ENCODE results near the gene AP1M1.

Gene AP1M1

DNA sequence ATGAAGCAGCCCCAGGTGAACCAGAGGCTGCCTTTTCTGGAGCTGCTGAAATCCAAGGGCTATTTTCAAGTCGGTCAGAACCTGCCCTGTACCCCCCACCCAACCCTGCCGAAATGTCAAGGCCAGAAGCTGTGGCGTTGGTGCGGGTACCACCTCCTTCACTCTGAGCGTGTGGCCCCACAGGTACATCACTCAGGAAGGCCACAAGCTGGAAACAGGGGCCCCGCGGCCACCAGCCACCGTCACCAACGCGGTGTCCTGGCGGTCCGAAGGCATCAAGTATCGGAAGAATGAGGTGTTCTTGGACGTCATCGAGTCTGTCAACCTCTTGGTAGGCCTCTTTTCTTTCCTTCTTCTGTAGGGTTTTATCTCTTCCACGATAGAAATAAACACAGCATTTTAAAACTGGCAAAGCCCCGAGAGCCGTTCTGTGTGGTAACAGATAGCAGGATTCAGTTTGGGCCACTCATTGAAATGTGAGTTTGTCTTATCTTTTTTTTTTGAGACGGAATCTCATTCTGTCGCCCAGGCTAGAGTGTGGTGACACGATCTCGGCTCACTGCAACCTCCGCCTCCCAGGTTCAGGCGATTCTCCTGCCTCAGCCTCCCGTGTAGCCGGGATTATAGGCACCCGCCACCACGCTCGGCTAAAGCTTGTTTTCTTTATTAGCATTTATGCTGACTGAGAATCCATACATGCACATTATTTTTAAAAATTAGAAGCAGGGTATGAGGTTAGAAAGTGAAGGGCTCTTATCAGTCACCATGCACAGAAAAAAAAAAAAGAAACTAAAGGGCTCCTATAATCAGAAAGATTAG, 11.3 kb downstream of the AP1M1 start:
- TF ChIP-seq, protein P1, sequence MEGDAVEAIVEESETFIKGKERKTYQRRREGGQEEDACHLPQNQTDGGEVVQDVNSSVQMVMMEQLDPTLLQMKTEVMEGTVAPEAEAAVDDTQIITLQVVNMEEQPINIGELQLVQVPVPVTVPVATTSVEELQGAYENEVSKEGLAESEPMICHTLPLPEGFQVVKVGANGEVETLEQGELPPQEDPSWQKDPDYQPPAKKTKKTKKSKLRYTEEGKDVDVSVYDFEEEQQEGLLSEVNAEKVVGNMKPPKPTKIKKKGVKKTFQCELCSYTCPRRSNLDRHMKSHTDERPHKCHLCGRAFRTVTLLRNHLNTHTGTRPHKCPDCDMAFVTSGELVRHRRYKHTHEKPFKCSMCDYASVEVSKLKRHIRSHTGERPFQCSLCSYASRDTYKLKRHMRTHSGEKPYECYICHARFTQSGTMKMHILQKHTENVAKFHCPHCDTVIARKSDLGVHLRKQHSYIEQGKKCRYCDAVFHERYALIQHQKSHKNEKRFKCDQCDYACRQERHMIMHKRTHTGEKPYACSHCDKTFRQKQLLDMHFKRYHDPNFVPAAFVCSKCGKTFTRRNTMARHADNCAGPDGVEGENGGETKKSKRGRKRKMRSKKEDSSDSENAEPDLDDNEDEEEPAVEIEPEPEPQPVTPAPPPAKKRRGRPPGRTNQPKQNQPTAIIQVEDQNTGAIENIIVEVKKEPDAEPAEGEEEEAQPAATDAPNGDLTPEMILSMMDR (conservative IDR thresholded peaks at IDR 0.05), result no peak
- H3K27ac ChIP-seq, result peak overlapping the region; percentile 98

DNA sequence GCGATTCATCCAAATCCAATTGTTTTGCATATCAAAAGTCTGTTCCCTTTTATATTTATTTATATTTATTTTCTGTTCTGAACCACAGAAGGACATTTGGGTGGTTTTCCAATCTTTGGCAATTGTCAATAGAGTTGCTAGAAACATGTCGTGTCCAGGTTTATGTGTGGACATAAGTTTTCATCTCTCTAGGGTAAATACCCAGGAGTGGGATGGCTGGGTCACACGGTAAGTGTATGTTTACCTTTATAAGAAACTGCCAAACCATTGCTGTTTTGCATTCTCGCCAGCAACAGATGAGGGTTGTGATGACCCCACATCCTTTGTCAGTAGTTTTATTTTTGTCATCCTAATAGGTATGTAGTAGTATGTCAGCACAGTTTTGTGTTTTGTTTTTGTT, 12.5 kb downstream of the AP1M1 start:
- peak overlapping the region; percentile 98 for H3K27ac ChIP-seq
- TF ChIP-seq, protein P1 (conservative IDR thresholded peaks at IDR 0.05), result no peak

DNA sequence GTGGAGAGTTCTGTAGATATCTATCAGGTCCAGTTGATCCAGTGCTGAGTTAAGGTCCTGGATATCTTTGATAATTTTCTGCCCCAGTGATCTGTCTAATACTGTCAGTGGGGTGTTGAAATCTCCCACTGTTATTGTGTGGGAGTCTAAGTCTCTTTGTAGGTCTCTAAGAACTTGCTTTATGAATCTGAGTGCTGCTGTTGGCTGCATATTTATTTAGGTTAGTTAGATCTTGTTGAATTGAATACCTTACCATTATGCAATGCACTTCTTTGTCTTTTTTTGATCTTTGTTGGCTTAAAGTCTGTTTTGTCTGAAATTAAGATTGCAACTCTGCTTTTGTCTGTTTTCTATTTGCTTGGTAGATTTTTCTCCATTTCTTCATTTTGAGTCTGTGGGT, 15.4 kb downstream of the AP1M1 start:
- no peak overlapping the region for H3K27ac ChIP-seq
- TF ChIP-seq, protein P1 (conservative IDR thresholded peaks at IDR 0.05), result no peak

DNA sequence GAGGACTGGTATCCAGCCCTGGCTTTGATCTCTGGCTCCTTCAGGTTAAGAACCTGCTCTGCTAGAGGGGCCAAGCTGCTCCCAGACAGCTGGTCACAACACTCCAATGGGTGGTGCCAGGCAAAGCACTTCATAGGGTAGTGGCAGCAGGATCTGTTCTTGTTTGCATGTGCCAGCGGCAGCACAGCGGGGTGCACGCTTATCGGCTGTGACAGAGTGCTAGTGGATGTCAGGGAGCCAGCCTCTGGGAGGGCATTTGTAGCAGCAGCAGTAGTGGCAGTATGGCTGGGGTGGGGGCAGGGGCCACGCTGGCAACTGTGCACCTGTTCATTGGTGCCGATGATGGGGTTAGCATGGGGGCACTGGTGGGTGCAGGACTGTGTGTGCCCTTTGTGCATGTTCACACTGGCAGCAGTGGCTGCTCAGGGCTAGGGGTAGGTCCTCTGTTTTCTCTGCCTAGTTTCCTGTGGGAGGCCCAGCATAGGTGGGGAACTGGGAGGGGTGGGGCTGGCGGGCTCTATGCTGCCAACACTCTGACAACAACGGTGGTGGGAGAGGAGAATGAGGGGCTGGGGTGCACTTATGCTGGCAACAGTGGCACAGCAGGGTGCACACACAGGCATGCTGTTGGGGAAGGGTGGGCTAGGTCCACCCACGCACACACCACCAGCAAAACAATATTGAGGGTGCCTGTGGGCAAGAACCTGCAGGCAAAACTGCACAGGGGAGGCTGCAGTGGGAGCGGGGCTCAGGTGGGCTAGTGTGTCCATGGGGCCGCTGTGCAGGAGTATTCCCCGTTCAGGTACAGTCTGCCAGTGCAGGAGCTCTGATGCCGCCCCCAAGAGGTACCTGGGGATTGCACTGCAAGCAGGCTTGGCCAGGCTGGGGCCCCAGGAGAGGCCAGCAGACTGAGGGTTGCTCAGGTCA, 19.3 kb downstream of the AP1M1 start:
- TF ChIP-seq, protein P1 (conservative IDR thresholded peaks at IDR 0.05), result no peak
- H3K27ac ChIP-seq, result no peak overlapping the region

DNA sequence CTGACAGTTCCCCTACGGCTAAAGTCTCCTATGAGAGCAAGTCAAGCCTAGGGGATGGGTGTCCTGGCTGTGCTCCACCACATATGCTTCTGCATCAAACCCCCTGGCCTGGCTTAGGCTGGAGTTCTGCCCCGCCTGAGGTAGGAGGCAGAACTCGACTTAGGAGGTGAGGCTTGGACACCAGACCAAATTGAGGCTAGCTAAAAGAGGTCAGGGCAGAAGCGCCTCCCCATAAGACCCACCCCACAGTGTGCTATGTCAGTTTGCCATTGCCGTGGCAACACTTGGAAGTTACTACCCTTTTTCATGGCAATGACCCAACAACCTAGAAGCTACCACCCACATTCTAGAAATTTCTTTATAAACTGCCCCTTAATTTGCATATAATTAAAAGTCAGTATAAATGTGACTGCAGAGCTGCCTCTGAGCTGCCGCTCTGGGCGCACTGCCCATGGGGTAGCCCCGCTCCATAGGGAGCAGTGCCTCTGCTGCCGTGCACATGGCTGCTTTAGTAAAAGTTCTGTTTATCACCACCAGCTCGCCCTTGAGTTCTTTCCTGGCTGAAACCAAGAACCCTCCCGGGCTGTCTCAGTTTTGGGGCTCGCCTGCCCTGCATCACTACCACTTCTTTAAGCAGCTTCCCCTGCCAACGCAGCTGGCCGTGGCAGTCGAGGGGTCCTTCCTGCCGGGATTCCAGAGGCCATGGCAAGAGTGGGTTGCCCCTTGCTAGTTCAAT, 20.2 kb downstream of the AP1M1 start:
- TF ChIP-seq, protein P1 (conservative IDR thresholded peaks at IDR 0.05), result no peak

DNA sequence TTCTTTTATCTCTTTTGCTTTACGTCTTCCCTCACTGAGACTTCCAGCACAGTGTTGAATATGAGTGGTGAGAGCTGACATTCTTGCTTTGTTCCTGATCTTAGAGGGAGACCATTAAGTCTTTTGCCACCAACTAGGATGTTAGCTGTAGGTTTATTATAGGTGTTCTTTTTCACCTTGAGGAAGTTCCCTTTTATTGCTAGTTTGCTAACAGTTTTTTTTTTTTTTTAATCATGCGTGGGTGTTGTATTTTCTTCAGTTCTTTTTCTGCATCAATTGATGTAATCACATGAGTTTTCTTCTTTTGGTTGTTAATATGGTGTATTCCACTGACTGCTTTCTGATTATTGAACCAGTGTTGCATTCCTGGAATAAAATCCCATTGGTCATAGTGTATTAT, 21.1 kb downstream of the AP1M1 start:
- TF ChIP-seq, protein P1 (conservative IDR thresholded peaks at IDR 0.05), result no peak
- no peak overlapping the region for H3K27ac ChIP-seq

More for the DNA sequence above, 20.2 kb downstream of the AP1M1 start:
- no peak overlapping the region for H3K27ac ChIP-seq

All from VCaP (cell line).